HG02884 (cell line): ENCODE data around the gene NRXN2.

Experiments used
- ATAC-seq: cut with Tn5 transposase; IDR thresholded peaks from one replicate; pipeline ENCODE4 v1.9.1; 2021; ENCODE audit warnings: mild to moderate bottlenecking, moderate library complexity; ENCODE audit not compliant: unreplicated experiment

NRXN2 gene

DNA sequence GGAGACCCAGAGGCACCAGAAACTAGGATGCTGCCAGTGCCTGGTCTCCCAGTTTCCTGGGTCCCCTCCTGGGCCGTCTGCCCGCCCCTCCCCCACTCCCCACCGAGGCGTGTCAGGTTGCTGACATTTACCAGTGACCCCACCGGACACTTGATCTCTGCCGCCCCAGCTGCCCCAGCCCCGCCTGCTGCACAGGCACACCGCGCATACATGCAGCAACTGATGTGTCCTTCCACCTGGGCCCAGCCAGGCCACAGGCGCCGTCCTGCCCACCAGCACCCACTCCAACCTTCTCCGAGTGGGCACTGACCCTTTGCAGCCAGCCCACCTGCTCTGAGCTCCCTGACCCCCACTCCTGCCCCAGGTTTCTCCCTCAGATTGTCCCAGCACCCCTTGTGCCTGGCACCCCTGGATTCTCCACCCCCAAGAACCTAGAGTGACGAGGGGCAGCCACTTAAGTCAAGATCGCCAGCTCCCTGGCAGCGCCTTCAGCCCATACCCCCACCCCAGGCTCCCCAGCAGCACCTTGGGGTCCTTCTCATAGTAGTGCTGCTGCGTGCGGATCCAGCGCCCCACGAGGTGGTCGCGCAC, 36.2 kb upstream of the NRXN2 start:
- ATAC-seq: no peak

DNA sequence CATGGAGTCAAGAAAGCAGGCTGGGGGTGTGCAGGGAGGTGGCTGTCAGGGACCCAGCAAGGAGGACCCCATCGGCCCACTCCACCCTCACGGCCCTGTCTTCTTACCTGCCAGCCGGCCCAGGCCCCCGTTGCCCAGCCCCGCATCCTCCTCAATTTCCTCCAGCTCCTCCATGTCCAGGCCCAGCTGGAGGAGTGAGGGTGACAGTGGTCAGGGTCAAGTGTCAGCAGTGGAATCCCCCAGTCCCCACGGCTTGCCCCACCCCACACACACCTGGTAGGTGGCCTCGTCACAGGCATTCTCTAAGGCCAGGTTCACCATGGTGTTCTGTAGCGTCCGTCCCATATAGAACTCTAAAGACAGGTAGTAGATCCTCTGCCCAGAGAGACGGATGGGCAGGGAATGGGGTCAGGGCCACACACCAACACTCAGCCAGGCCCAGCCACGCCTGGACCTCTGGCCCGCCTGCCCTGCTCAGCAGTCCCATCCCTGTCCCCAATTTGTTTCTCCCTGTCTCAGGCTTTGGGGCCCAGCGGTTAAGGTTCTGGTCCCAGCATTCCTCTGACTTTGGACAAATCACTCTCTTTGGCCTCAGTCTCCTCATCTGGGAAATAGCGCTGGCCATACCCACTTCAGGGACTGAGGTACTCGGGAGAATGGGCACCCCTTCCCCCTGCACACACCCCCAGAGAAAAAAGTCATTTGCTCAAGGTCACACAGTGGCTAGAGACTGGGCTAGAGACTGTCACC, 35.5 kb upstream of the NRXN2 start:
- no peak for ATAC-seq

DNA sequence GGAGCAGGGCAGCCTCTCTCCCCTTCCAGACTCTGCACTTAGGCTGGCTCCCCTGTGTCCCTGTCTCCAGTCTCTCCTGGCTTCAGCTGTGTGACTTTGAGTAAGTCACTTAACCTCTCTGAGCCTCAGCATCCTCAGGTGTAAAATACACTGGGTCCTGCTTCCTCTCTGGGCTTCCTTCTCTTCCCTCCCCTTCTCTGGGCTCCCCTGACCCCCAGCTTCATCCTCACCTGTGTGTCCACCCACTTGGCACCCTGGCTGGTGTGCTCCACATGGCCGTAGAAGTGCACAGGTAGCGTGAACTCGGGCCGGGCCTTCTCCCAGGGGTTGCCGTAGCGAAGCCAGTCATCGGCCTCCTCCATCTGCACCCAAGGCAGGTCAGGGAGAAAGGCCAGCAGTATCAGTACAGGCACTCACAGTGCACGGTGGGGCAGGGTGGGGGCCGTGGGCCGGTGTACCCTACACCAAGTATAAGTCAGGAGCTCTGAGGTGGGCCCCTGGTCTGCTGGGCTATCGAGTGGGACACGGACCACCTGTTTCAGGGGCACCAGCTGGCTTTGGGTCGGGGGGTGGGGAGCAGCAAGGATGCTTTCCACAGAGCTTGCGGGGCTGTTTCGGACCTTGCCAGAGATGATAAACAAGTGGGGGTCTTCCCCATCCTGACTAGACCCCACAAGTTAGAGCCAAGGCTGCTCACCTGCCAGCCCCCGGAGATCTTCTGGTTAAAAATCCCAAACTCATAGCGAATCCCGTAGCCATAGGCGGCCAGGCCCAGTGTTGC, 34.7 kb upstream of the NRXN2 start:
- ATAC-seq: no peak

DNA sequence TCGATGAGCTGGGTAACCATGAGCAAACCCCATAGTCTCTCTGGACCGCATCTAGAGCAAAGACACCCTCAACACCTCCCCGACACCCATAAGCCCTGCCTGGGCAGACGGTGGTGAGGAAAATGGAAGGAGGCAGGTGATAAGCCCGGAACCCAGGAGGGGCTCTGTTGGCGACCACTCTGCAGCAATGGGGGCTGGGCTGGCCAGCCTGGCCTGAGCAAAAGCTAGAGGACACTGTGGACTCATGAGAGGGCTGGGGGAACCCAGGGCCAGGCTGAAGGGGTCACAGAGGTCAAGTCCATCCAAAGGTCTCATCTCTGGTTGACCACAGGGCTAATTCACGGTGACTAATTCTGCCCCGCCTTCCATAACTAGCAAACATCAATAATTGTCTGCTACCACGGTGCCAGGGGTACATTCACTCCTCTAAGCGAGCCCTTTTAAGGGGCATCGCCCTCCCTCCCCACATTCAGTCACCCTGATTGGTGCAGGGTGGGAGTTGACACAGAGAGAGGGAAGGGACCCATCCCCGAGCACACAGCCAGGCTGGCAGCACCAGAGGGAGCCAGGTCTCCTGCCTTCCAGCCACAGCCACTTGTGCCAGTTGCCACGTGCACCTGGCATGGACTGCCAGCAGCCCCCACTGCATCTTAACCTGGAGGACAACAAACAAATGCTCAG, 32.8 kb upstream of the NRXN2 start:
- ATAC-seq: no peak

DNA sequence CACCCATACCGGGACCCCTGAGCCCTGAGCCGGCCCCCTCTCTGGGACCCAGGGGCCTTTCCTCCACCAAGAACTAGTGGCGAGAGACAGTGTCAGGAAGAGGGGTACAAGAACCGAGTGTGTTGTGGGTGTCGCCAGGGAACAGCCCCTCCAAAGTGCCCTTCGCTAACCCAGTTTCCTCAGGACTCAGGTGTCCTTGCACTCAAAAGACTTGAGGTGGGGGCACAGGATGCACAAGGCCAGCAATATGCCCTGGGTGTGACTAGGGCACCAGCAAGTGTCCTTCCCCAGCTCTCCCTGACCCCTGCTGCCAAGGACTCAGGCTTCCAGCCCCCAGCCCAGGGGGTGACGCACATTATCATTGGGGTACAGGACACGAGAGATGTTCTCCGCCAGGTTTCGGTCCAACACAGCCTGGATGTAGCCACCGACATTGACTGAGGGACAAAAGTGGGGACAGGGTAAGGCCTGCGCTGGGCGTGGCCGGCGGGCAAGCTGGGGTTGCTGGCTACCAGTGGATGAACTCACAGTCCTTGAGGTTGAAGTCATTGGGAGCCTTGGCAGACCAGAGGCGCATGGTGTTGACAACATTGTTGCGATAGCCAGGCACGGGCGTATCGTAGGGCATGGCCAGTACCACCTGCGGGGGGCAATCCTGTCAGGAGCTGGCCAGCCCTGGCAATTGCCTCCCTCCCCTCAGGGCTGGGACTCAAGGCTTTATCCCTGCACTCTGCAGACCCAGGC, 32.1 kb upstream of the NRXN2 start:
- ATAC-seq: no peak

DNA sequence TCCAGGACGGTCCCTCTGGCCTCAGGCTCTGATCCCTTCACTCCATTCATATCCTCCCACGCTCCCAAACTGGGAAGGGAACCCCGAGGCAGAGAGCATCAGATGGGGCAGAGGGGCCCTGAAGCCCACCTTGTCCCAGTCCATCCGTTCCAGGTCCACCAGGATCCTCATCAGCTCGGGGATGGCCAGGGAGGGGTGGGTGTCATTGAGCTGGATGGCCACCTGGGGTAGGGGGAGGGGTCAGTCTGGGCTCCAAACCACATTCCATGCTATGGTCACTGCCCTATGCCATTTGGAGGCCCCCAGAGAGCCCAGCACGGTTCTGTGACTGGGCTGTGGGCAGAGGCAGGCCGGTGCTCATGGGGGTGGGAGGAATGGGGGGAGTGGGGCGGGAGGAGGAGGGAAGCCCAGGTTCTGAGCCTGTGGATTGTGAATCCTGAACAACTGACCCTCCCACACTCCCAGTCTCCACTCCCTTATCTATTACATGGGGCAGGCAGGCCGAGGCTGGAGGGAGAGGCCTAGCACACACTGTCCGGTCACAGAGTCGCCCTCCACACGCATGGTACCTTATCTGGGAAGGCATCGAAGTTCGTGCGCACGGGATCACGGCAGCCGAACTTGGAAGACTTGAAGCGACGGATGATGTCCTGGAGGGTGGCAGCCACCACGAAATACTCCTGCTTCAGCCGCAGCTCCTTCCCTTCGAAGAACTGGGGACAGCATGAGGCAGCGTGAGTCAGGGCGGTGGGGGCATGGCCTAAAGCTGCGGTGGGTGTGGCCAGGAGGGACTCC, 31.3 kb upstream of the NRXN2 start:
- ATAC-seq: no peak

DNA sequence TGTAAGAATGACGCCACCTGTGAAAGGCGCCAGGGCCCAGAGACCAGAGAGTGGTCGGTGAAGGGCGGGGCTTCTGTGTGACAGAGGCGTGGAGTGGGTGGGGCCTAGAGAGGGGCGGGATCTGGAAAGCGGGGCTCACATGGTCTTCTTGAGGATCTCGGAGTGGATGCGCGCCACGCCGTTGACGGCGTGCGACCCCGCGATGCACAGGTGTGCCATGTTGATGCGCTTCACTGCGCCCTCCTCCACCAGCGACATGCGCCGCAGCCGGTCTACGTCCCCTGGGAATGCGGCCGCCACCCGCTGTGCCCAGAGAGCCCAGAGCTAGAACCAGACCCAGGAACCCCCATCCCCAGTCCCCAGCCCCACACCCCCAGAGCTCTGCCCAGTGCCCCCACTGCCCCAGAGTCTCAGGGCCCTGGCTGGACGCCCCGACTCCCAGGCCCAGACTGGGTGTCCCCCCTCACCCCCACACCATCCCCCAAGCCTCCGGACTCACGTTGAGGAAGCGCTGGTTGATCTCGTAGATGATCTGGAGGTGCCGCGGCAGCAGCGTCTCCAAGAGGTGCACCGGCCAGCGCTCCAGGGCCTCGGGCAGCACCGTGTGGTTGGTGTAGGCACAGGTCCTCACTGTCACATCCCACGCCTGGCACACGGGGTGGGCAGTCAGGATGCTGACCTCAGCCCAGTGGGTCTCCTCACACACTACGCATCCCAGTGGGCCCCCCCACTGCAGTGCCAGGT, 30.6 kb upstream of the NRXN2 start:
- ATAC-seq: no peak

DNA sequence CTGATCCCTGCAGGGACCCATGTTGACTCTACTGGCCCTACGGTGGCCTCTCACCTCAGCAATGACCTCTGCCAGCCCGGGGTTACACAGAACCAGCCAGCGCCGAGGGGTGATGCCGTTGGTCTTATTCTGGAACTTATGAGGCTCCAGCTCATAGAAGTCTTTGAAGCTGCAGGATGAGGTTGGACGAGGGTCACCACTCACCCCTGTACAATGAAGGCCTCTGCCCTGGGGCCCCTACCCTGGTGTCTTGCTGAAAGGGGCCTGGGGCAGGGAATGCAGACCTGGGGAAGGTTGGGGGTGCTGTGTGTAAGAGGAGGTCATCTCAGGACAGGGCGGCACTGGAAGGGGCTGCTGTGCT, 30.0 kb upstream of the NRXN2 start:
- ATAC-seq: no peak

DNA sequence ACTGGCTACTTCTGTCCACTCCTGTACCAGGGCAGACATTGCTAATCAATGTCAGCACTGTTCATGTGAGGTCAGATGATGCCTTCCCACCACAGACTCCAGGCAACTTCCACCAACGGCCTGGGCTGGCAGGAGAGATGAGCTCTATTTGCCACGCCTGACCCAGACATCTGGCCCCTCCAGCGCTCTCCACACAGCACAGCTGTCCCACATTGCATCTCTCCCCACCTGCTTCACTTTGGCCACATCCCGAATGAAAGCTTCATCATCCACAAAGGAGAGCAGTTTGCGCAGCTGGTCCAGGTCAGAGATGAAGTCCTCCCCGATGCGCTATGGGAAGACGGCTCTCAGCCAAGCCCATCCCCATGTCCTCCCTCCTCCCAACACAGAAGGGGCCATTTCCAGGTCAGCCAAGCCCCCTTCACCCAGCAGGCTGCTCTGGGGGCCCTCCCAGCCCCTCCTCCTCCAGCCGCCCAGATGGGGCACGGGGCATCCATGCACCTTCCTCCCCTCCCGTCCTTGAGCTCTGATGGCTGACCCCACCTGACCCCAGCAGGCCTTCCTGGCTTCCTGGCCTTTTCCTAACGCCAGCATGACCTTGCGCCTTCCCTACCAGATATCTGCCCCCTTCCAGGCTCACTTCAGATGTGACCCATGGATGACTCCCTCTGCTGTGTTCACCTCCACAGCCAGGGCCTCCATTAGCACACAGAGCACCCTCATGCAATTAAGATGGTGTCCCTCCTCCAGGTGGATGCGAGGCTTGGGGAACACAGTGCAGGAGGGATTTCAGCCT, 29.4 kb upstream of the NRXN2 start:
- ATAC-seq: no peak

DNA sequence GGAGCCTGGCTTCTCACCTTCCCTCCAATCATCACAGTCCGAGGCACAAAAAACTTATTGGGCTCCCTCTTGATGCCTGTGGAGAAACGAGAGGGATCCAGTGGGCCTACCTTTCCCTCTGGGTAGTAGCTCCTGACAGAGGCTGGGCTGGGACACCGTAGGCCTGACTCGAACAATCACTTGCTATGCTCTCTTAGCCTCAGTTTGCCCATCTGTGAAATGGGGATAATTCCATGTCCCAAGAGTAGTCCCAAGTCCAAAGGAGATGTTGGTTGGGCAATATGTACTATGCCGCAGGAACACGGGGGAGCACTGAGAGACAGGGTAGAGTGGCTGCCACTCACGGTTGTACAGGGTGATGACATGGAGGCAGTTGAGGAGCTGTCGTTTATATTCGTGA, 28.6 kb upstream of the NRXN2 start:
- ATAC-seq: no peak

DNA sequence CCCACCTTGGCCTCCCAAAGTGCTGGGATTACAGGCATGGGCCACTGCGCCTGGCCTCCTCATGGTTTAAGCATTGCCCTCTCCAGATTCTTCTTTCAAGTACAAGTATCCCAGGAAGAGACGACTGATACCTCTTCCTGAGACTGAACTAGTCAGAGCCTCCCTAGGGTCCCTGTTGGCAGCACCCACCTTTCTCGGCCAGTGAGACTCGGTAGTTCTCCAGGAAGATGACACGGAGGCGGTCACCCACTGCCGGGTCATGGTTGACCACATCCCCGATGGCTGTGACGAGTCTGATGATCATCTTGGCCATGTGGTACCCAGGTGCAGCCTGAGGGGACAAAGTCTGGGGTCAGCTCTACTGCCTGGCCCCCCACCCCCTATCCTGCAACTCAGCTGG, 28.1 kb upstream of the NRXN2 start:
- no peak for ATAC-seq

DNA sequence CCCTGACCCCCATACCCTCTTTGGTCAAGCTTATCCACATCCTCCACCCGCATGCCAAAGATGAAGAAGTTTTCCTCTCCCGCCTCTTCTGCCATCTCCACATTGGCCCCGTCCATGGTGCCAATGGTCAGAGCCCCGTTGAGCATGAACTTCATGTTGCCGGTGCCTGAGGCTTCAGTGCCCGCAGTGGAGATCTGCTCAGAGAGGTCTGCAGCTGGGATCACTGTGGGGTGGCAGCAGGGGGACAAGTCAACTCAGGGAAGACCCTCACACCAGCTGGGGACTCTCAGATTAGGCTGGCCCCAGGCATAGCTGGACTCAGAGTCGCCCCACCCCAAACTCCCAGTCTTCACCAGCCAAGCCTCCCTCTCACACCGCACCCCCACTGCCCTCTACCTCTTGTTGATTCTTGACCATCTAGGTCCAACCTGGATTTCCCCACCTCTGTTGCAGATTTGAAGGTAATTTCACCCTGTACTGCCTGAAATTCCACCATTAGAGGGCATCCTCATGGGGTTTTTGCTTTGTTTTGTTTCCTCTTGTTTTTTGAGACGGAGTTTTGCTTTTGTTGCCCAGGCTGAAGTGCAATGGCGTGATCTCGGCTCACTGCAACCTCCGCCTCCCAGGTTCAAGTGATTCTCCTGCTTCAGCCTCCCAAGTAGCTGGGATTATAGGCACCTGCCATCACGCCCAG, 27.5 kb upstream of the NRXN2 start:
- no peak for ATAC-seq

DNA sequence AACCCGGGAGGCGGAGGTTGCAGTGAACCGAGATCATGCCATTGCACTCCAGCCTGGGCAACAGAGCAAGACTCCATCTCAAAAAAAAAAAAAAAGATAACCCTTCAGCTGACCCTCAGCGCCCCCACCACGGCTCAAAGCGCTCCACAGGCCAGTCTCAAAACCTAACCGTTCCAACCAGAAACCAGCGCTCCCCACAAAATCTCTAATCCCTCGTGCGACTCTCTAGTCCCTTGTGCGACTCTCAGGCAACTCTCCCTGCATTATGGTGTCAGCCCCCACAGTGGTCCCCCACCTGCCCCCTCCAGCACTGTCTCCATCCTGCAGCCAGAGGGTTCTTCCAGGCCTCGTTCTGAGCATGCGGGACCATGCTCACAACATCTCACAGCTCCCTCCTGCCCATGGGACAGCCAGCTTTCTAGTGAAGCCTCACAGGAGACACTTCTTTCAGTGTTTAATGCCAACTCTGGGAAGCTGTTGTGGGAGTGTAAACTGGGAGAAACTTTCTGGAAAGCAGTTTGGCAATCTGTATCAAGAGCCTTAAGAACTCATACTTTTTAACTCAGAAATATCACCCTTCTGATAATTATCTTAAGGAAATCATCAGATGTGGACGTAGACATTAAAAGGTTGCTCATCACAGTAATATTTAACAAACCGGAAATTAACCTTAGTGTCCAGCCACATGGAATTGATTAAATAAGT, 25.1 kb upstream of the NRXN2 start:
- ATAC-seq: no peak

DNA sequence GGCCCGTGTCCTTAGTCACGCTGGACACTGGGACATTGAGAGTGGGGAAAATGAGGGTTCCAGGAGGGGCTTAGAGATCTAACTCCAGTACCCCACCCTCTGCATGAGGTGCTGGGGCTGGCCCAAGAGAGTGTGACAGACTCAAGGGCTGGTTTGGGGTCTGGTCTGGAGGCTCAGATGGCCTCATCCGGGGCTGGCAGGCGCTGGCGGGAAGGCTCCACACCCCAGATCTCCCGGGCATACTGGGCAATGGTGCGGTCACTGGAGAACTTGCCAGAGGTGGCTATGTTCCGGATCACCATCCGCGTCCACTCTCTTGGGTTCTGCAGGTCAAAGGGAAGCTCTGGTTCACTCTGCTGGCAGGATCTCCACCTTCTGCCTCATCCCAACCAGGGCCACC, 23.5 kb upstream of the NRXN2 start:
- no peak for ATAC-seq

DNA sequence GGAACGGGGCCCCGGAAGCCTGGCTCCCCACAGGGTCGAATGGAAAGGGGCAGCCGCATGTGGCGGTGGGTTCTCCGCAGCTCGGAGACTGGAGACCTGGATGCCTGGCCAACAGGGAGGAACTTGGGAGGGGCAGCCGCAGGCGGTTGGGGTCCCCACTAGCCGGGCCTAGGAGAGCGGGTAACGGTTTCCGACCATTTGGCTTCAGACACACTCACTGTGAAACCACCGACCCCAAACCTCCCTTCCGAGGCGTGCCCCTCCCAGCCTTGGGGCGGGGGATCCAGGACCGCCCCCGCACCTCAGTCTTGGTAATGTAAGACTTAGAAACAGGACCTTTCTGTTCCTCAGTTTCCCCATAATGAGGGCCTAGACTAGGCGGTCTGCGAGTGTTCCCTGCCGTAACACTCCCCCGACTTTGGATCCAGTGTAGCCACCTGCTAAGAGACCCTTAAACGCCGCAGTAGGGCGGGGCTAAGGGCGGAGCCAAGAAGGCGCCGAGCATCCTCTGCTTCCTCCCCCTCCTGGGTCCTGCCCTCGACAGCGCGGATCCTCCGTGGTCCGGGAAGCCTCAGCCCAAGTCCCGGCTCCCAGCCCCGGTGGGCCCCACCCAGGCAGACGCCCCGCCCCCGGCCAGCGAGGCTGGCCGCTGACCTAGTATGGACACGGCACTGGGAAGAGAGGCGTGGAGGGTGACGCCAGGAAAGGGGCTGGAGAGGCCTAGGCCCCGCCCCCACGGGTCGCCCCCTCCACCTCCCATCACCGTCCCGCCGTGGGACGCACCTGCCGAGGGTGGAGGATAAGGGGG, 22.7 kb upstream of the NRXN2 start:
- ATAC-seq: no peak

DNA sequence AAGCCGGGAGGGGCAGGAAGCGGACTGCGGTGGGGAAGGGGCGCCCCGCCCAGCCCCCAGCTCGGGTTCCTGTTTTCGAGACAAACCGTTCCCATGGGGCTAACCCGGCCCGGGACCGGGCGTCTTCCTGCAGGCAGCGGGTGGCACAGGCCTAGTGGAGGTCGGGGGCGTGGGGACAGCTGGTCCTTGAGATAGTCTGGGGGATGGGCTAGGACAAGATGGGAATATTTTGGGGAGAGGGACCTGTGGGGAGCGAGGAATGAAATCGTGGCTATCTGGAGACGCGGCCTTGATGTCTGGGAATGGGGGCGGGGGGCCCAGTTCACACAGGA, 22.2 kb upstream of the NRXN2 start:
- ATAC-seq: no peak
